GM12873 (cell line): ENCODE data around the gene ADGRD2.

ENCODE experiments used
- TF ChIP-seq, protein P1 (sequence below): IDR thresholded peaks from 2 replicates; pipeline ENCODE4 v1.5.1; 2012; ENCODE audit warnings: low read depth, mild to moderate bottlenecking, moderate library complexity, low read length, control low read depth; ENCODE audit not compliant: insufficient read depth; ENCODE audit errors: missing control alignments

ADGRD2 gene

DNA sequence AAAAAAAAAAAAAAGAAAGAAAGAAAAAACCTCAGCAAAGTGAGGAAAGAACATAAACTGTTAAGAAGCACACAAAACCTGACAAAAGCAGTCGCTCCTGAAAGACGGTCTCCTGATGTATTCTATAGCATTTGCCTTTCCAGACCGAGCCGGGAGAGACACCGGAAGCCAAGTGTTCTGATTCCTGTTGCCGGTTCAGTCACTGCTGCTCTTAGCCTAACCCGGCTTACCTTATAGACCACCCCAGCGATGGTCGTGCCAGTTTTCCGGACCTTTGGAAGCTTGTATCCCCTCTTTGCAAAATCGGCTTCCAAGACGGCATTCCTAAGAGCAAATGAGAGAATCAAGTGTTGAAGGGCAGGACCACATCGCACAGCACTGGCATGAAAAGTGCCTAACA lies 35.6 kb upstream of the ADGRD2 start:
- TF ChIP-seq, protein P1, sequence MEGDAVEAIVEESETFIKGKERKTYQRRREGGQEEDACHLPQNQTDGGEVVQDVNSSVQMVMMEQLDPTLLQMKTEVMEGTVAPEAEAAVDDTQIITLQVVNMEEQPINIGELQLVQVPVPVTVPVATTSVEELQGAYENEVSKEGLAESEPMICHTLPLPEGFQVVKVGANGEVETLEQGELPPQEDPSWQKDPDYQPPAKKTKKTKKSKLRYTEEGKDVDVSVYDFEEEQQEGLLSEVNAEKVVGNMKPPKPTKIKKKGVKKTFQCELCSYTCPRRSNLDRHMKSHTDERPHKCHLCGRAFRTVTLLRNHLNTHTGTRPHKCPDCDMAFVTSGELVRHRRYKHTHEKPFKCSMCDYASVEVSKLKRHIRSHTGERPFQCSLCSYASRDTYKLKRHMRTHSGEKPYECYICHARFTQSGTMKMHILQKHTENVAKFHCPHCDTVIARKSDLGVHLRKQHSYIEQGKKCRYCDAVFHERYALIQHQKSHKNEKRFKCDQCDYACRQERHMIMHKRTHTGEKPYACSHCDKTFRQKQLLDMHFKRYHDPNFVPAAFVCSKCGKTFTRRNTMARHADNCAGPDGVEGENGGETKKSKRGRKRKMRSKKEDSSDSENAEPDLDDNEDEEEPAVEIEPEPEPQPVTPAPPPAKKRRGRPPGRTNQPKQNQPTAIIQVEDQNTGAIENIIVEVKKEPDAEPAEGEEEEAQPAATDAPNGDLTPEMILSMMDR, result no peak

- TF ChIP-seq, protein P1, result peak; percentile 90
These were observed 35.0 kb upstream of the ADGRD2 start, which contains the start of gene PSMB7 for GRCh38 chr9:124415102-124415851. Gene PSMB7 (minus strand): TSS chr9:124415442. CDS start chr9:124415425, 17 bp downstream.

DNA sequence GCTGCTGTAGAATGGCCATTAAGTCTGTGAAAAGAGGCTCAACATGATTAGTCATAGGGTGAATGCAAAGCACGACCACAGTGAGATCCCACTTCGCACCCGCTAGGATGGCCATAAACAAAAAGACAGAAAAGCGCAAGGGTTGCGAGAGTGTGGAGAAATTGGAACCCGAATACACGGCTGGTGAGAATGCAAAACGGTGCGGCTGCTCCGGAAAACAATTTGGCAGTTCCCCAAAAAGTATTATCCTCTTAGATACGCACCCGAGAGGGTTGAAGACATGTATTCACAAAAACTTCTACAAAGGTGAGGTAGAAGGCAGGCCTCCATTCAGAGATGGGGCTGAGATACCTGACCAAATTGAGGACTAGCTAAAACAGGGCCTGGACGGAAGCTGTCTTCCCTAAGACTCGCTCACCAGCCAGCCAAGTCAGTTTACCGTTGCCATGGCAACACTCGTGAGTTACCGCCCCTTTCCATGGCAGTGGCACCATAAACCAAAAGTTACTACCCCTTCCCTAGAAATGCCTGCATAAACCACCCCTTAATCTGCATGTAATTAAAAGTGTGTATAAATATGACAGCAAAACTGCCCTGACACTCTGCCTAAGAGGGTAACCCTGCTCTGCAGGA lies 34.3 kb upstream of the ADGRD2 start:
- TF ChIP-seq, protein P1, result no peak

- TF ChIP-seq, protein P1, result no peak
These were observed 30.3 kb upstream of the ADGRD2 start for GRCh38 chr9:124419832-124420489.

DNA sequence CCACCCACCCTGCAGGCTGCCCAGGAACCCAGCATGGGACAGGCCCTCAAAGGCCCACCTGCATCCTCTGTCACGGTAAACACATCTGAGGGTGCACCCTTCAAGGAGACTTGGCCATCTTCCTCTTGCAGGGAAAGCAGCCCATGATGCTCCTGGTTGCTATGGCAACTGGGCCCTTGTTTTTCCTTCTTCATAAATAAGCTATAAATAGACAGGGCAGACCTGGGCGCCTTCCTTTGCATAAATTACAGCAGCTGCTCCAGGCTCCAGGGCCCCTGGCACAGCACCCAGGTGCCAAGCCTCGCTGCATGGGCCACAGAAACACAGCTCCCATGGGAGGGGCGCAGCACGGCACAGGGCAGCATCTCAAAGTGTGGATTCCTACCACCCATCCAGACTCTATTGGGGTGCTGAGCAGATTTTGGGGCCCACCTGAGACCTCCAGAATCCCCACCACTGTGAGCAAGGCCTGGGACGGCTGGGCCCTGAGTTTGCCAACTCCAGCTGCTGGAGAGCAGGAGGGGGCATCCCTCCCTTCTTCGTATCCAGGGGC lies 29.2 kb upstream of the ADGRD2 start:
- TF ChIP-seq, protein P1, result no peak

- TF ChIP-seq, protein P1, result no peak
These were observed 27.1 kb upstream of the ADGRD2 start for GRCh38 chr9:124423155-124423554.

DNA sequence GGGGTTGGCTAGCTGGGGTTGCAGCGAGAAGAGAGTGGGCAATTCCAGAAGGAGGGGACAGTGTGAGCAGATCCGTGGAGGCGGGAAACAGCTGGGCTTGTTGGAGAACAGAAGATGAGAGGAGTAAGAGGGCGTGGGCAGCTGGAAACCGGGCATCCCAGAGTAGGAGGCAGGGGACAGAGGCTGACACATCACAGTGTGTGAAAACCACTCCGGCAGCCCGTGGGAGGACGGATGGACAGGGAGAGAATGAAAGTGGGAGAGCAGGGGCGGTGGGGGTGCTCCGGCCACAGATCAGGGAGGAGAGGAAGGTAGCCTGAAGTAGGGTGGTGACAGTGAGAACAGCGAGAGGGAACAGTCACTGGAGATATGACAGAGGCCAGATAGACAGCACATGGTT lies 26.7 kb upstream of the ADGRD2 start:
- TF ChIP-seq, protein P1, result no peak
